HEK293T (cell line): ENCODE measurements around the gene STAT1.

ENCODE experiments used
- BHLHE40 ChIP-seq: fragments of 450-650 bp; IDR thresholded peaks from 2 replicates; pipeline ENCODE4 v1.6.1; 2016; ENCODE audit warnings: mild to moderate bottlenecking, moderate library complexity, borderline replicate concordance
- SP1 ChIP-seq: fragments of 450-650 bp; IDR thresholded peaks from 2 replicates; pipeline ENCODE4 v1.6.1; 2017

DNA sequence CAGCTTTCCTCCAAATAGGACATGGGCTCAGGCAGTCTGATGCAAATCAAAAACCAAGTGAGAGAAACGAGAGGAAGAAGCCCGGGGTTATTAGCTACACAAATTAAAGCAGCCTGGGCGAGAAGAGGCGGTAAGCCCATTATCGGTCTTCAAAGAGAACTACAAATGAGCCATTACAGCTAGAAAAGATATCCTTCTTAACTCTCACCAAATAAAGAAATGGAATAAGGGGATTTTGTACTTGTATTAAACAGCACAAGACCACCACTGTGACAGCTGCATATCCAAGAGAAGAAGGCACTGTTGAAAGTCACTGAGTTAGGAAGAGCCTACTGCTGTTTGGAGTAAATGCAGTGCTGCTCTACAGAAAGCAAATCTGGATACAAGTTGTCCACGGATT lies 32.6 kb downstream of the STAT1 start:
- no peak for TF ChIP-seq SP1
- no peak for TF ChIP-seq BHLHE40
